Head of caudate nucleus (tissue), 42 donors: ENCODE data around the gene ALOX12B.
"Not testable (repeated sequence)": the region's sequence is repeated elsewhere in the genome, so short reads cannot be mapped to it uniquely, and the experiment has no call there.

Experiments
- DNase-seq, 42 donors: peaks; one replicate each; pipeline versions ENCODE4 v3.0.0 to v3.0.0-alpha.2; 2020 to 2021; ENCODE audit warnings: mixed read lengths in 7 of 42
- intact Hi-C: fragments of 100-400 bp; cut with DNase I; formaldehyde crosslinking; loops from one replicate; pipeline ENCODE4 v1.15.0; 2022

ALOX12B gene

GRCh38 chr17:8072729-8073461 lies 14.6 kb downstream of the ALOX12B start:
- intact Hi-C loops: no loop called here
- DNase-seq: no peak

- intact Hi-C loops: no loop called here
- DNase-seq: no peak
Measured at GRCh38 chr17:8072341-8072728, 15.2 kb downstream of the ALOX12B start.

DNA sequence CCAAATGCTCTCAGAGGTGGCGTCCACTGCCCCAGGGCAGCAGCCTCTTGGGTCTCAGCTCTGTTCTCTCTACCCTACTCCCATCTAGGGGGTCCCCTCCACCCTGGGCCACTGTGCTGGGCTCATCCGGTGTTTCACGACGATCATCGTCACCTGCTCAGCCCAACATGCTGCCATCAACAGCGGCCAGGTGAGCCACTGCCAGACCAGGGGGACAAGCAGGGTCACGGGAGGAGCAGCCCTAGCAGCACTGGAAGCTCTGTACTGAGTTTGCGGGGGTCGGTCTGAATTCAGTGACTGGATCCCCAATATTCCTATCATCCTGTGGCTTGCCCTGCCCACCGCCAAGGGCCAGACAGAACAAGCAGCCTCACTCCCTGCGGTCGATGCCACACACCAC lies 16.0 kb downstream of the ALOX12B start:
- no peak for DNase-seq

GRCh38 chr17:8069587-8069860 lies 18.0 kb downstream of the ALOX12B start:
- intact Hi-C loops: no loop called here
- DNase-seq: no peak

More for the DNA sequence above, 16.0 kb downstream of the ALOX12B start:
- intact Hi-C loops: no loop called here

- peak in 6 of 42 donors; percentile 2 to 39 (median 22) for DNase-seq
- intact Hi-C loops: no loop called here
Measured at GRCh38 chr17:8068736-8069586, 18.6 kb downstream of the ALOX12B start.

DNA sequence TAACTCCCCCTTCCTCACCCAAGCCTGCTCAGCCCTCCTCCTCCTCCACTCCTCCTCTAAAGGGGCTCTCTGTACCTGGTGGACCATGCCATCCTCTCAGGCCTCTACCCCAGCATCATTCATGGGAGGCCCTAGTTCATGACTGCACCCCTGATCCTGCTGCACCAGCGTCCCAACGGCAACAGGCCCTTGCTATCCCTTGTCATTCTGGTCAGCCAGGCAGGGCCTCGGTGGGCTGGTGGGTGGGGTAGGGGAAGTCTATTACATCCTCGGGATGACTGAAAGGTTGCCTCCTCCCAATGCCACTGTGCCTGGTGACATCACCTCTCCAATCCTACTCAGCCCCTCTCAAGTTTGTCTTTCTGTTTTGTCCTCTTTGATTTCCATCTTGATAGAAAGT lies 19.7 kb downstream of the ALOX12B start:
- intact Hi-C loops: no loop called here
- DNase-seq: no peak

- intact Hi-C loops: no loop called here
- no peak for DNase-seq
Measured at GRCh38 chr17:8066841-8067775, 20.4 kb downstream of the ALOX12B start.

- no peak for DNase-seq
- intact Hi-C loops: no loop called here
Measured at GRCh38 chr17:8064561-8065019, 22.9 kb downstream of the ALOX12B start.

DNA sequence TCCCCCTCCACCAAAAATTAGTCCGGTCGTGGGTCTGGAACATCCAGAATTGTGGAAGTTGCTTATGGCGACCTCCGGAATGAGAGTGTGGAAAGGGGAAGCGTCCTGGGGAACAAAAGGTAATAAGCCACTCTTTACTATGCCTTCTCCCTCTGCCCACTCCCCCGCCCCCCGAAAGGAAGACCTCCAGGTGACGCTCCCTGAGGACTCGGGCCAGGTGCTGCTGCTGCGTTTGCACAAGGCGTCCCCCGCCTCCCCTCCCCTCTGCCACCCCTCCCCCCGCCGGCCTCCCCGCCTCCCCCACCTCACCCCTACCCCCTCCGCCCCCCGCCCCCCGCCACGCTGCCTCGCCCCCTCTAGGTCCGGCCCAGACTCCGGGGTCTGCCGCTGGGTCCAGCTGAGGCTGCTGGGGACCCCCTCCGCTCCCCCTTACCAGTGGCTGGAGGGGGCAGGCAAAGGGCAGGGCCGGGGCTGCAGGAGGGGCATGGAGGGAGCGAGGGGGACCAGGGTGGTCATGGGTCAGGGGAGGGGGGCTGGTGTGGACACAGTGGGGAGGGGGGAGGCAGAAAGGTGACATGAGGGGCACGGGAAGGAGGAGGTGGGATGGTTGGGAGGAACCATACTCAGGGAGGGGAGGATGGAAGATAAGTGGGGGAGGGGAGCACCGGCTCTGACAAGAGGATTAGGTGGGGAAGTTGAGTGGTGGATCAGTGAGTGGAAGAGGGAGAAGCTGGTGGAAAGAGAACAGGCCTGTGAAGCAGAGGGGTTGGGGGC lies 23.6 kb downstream of the ALOX12B start:
- intact Hi-C loops: no loop called here
- no peak for DNase-seq

DNA sequence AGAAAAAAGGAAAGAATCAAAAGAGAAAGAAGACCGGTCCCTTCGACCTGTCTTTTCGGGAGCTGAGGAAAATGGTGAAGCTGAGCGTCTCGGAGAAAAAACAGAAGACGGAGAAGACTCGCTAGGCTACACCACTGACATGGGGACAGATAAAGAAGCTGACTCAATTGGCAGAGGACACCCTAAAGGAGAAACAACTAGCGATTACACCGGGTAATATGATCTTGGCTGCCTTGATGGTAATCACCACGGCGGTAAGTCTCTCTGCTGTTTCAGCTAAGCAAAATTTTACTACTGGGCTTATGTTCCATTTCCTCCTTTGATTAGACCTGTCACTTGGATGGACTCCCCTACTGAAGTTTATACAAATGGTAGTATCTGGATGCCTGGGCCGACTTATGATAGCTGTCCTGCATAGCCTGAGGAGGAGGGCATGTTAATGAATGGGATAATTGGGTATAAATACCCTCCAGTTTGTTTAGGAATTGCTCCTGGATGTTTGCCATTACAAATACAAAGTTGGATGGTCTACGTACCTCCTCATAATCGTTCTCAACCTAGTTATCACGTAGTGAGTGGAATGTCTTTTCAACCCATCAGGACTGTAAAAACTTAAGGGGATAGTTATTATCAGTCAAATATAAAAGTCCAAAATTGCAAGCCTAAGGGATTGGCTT lies 24.6 kb downstream of the ALOX12B start:
- intact Hi-C loops: no loop called here
- DNase-seq: no peak

DNA sequence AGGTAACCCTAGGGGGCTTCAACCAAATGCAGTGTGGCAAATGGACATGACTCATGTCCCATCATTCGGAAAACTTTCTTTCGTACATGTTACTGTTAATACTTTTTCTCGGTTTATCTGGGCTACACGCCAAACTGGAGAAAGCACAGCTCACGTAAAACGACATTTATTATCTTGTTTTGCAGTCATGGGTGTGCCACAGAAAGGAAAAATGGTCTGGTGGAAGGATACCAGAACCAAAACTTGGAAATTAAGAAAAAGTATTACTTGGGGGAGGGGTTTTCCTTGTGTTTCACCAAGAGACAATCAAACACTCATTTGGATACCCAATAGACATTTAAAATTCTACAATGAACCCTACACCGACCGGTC lies 25.1 kb downstream of the ALOX12B start:
- intact Hi-C loops: no loop called here
- DNase-seq: no peak

- intact Hi-C loops, DNase-seq: not testable (repeated sequence)
Measured at GRCh38 chr17:8061851-8062250, 25.7 kb downstream of the ALOX12B start.

DNA sequence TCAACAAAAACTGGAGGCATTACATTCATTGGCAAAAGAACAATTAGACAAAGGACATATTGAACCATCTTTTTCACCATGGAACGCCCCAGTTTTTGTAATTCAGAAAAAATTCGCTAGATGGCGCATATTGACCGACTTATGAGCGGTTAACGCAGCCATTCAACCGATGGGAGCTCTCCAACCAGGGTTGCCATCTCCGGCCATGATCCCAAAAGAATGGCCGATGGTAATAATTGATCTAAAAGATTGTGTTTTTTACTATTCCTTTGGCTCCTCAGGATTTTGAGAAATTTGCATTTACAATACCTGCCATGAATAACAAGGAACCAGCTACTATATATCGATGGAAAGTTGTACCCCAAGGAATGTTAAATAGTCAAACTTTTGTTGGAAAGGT lies 27.2 kb downstream of the ALOX12B start:
- intact Hi-C loops: no loop called here

DNA sequence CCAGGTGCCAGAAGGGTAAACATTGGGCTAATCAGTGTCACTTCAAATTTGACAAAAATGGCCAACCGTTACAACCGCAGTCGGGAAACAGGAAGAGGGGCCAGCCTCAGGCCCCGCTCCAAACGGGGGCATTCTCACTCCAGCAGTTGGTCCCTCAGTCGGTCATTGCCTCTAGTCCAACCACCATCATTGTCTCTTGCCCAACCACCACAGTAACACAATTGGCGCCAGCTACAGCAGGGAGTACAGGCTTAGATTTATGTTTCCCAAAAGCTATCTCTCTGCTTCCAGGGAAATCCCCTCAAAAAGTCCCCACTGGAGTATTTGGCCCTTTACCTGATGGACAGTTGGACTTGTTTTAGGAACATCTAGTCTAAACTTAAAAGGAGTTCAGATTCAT lies 28.4 kb downstream of the ALOX12B start:
- no peak for DNase-seq
- intact Hi-C loops: no loop called here

More for the DNA sequence above, 27.2 kb downstream of the ALOX12B start:
- DNase-seq: peak in 41 of 42 donors; percentile 13 to 88 (median 63)

- peak in 34 of 42 donors; percentile 16 to 83 (median 54) for DNase-seq
- intact Hi-C loops: no loop called here
Measured at GRCh38 chr17:8057691-8058114, 29.8 kb downstream of the ALOX12B start.

GRCh38 chr17:8056976-8057625 lies 30.4 kb downstream of the ALOX12B start:
- intact Hi-C loops: no loop called here
- DNase-seq: no peak

GRCh38 chr17:8056232-8056975 lies 31.1 kb downstream of the ALOX12B start:
- peak in 38 of 42 donors; percentile 16 to 74 (median 42) for DNase-seq
- intact Hi-C loops: no loop called here
